HCT116 (cell line): Measurements from ENCODE around the gene LGALS4.

Source experiments
- CEBPB ChIP-seq: IDR thresholded peaks from 2 replicates; pipeline ENCODE4 v1.6.1; 2012; ENCODE audit warnings: low read depth
- EGR1 ChIP-seq: IDR thresholded peaks from 2 replicates; pipeline ENCODE4 v1.6.1; 2012; ENCODE audit warnings: low read depth
- ELF1 ChIP-seq: IDR thresholded peaks from 2 replicates; pipeline ENCODE4 v1.6.1; 2012; ENCODE audit warnings: low read depth, borderline replicate concordance
- EZH2 ChIP-seq: fragments of 200-600 bp; sonication (generic); IDR thresholded peaks from 2 replicates; pipeline ENCODE4 v1.6.1; 2017; ENCODE audit warnings: antibody characterized with exemption, mixed run types
- EZH2phosphoT487 ChIP-seq: fragments of 200-600 bp; IDR thresholded peaks from 2 replicates; pipeline ENCODE4 v1.6.1; 2018; ENCODE audit warnings: antibody characterized with exemption, borderline replicate concordance
- FOSL1 ChIP-seq: IDR thresholded peaks from 2 replicates; pipeline ENCODE4 v1.6.1; 2012; ENCODE audit warnings: low read depth
- JUND ChIP-seq: IDR thresholded peaks from 2 replicates; pipeline ENCODE4 v1.6.1; 2012
- POLR2A ChIP-seq: IDR thresholded peaks from 2 replicates; pipeline ENCODE4 v1.7.0; 2011; ENCODE audit warnings: borderline replicate concordance; ENCODE audit not compliant: insufficient read depth, insufficient read length; ENCODE audit errors: extremely low read depth
- POLR2AphosphoS5 ChIP-seq: IDR thresholded peaks from 2 replicates; pipeline ENCODE4 v1.6.1; 2011; ENCODE audit warnings: mild to moderate bottlenecking, low read depth, low read length, moderate library complexity
- SIN3A ChIP-seq: IDR thresholded peaks from 2 replicates; pipeline ENCODE4 v1.6.1; 2012; ENCODE audit warnings: low read depth
- ZBTB33 ChIP-seq: IDR thresholded peaks from 2 replicates; pipeline ENCODE4 v1.6.1; 2011; ENCODE audit warnings: mild to moderate bottlenecking, low read length, moderate library complexity; ENCODE audit not compliant: insufficient replicate concordance; ENCODE audit errors: extremely low read depth
- ZNF274 ChIP-seq: fragments of 200-500 bp; sonication (Bioruptor generic); IDR thresholded peaks from 2 replicates; pipeline ENCODE4 v1.6.1; 2014; ENCODE audit warnings: mild to moderate bottlenecking, low read depth, low read length, inconsistent platforms
- TF ChIP-seq, protein P1 (sequence below), 3 experiments: fragments of 200-600 bp in 1 of 3; sonication (generic) in 1 of 3; IDR thresholded peaks in 2 of 3; conservative IDR thresholded peaks in 1 of 3; 2 replicates each; pipeline ENCODE4 v1.5.1; 2012 to 2017; ENCODE audit warnings: low read depth in 2 of 3, low read length in 2 of 3, antibody characterized with exemption in 1 of 3, borderline replicate concordance in 1 of 3, control low read depth in 1 of 3, mild to moderate bottlenecking in 1 of 3, mixed read lengths in 1 of 3, mixed run types in 1 of 3, moderate library complexity in 1 of 3; ENCODE audit not compliant: insufficient read depth in 1 of 3
- TF ChIP-seq, protein P2 (sequence below): IDR thresholded peaks from 2 replicates; pipeline ENCODE4 v1.6.1; 2012

DNA sequence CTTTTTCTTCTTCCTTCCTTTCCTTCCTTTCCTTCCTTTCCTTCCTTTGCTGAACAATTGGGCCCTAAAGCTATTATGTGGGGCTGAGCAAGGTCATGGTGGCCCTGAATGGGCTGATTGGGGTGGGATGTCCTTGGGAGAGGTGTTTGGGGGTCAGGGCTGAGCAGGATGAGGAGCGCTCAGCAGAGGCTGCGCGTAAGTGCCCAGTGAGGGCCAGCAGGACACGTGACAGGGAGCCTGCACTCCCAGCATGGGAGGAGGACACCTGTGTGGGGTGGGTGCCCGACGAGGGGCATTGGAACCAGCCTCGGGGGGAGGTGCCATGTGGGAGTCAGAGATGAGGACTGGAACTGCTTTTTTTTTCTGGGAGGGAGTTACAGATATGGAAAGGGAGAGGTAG, 34.0 kb downstream of the LGALS4 start:
- TF ChIP-seq POLR2A = no peak
- TF ChIP-seq, protein P1, sequence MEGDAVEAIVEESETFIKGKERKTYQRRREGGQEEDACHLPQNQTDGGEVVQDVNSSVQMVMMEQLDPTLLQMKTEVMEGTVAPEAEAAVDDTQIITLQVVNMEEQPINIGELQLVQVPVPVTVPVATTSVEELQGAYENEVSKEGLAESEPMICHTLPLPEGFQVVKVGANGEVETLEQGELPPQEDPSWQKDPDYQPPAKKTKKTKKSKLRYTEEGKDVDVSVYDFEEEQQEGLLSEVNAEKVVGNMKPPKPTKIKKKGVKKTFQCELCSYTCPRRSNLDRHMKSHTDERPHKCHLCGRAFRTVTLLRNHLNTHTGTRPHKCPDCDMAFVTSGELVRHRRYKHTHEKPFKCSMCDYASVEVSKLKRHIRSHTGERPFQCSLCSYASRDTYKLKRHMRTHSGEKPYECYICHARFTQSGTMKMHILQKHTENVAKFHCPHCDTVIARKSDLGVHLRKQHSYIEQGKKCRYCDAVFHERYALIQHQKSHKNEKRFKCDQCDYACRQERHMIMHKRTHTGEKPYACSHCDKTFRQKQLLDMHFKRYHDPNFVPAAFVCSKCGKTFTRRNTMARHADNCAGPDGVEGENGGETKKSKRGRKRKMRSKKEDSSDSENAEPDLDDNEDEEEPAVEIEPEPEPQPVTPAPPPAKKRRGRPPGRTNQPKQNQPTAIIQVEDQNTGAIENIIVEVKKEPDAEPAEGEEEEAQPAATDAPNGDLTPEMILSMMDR (IDR thresholded peaks at IDR 0.05 in 2 of 3, conservative IDR thresholded peaks at IDR 0.05 in 1 of 3; ENCODE audit: borderline replicate concordance in 1 of 3, insufficient read depth in 1 of 3, low read depth in 2 of 3, low read length in 2 of 3) = no peak
- no peak for TF ChIP-seq FOSL1
- TF ChIP-seq ELF1 = no peak
- TF ChIP-seq EZH2 = no peak
- TF ChIP-seq ZBTB33 = no peak
- TF ChIP-seq SIN3A = no peak
- no peak for TF ChIP-seq ZNF274
- TF ChIP-seq, protein P2, sequence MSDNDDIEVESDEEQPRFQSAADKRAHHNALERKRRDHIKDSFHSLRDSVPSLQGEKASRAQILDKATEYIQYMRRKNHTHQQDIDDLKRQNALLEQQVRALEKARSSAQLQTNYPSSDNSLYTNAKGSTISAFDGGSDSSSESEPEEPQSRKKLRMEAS = no peak
- TF ChIP-seq JUND = no peak
- no peak for TF ChIP-seq CEBPB
- TF ChIP-seq EZH2phosphoT487 = no peak
- no peak for TF ChIP-seq POLR2AphosphoS5
- TF ChIP-seq EGR1 = no peak
